Fibroblast of peridontal ligament (primary cell): ENCODE results near the gene VASH1.

Experiments
- DNase-seq: peaks from one replicate; pipeline ENCODE4 v3.0.0-alpha.2; 2010; ENCODE audit errors: extremely low read depth

Gene VASH1

DNA sequence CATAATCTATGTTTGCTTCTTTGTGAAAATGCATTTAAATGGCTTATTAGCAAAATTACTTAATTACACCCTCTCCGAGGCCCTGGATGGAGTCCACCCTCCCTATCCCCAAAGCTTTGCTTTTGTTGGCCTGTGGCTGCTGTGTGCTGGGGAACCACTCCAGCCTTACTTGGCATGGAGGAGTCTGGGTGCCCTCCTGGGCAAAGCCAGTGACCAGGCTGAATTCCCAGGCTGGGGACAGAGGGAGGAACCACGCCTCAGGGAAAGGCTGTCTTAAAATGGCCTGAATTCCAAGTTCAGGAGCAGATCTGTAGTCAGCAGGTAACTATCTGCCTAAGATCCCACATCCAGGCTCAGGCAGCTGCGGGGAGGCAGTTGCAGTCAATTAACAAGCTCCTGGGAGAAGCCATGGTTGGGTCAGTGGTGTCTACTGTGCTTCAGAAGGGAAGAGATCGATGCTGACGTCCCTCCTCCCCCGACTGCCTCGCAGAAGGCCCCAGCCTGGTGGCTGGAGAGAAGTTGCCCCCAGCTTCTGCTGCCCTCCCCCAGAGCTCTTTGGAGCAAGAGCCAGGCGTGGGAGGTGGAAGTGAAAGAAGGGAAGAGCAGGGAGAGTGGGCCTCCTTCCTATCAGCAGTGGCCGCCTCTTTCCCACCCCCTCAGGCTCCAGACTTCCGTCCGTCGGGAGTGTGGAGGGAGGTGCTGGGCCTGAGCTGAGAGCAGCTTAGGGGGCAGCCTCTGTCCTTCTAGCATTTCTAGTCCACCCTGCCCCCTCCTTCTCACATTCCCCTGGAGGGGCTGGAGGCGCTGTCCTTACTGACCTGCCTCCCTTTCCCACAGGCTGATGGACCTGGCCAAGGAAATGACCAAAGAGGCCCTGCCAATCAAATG, 11.3 kb downstream of the VASH1 start:
- DNase-seq: no peak

DNA sequence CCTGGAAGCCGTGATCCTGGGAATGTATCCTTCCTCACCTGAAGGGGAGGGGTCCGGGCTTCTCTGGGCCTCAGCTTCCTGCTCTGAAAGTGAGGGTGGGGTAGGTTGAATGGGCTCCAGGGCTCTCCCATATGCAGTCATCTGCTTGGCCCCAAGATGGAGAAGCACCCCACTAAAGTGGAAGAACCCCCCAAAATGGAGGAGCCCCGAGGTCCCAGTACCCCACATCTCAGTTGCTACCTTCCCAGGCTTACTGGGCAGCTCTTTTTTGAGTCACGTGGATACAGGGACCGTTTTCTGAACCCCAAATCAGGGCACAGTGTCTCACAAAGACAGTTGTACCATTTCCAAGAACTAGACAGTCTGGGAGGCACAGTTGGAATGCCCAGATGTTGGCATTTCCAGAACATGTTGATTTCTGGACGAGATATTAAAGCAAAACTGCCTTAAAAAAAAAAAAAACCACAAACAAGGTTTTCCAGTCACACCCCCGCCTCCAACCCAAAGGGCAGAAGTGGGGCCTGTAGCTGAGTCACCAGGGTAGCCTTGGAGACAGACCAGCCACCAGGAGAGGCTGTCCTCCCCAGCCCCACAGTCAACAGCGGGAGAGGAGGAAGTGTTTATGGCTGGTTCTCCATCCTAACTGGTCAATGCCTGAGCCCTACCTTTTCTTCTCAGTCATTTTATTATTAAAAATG, 12.1 kb downstream of the VASH1 start:
- peak; percentile 73 for DNase-seq

DNA sequence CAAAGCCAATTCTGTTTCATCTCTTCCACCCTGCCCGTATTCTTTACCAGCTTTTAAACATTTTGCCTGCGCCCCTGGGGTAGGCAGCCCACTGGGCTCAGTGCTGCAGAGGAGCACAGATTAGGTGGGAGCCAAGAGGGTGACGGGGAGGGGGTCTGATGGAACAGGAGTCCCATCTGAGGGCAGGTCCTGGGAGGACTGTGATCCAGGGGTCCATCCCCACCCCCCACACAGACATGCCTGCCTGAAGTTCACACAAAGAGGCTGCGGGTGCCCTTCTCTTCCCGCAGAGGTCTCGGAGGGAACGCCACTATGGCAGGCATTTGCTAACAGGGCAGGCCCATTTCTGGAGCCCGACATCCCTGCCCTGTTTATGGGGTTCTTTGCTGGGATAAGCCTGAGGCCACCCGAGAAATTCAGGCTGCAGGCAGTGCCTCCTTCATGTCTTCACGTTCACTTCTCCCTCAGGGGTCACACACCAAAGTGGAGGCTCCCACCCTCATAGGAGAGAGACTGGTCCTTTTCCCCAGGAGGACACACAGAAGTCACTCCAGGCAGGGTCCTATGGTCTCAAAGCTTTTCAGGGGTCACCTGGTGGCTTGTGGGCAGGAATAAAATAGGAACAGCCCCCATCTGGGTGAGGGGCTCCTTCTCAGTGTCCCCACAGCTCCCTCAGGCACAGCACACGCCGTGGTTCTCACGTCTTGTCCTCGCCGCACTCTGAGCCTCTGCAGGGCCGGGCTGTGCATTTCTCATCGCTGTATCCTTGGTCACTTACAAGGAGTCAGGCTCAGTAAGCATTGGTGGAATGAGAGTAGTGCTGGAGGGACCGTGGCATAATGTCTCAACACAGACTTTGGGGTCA, 12.9 kb downstream of the VASH1 start:
- no peak for DNase-seq

DNA sequence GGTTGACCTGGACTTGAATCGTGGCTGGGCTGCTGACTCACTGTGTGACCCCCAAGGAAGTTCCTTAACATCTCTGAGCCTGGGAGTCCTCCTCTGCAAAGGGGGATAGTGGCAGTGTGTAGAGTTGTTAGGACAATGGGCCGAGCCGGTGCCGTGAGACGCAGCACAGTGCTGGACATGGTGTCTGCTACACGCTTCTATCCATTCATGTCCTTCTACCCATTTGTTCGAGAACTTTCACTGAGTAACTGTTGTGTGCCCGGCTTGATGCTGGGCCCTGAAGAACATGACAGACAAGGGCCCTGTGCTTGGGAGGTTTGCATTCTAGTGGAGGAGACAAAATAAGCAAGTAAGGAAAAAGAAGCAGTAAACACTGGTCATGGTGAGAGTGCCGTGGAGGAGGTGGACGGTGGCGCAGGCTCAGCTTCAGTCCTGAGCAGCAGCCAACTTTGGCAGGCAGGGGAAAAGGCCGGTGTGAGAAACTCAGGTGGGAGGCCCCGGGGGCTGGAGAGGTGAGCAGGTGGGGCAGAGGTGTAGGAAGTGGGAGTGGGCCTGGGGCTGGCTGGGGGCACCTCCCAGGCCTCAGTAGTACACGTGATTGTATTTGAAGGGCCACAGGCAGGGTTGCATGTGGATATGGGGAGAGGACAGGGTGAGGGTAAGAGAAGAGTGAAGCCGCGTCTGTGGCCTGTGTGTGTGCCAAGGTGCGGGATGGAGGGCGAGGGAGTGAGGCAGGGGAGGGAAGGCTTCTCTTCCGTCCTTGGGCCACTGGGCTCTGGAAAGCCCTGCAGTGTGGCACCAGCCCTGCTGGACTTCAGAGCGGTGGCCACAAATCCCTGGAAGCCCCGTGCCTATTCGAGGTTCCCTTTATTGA, 13.8 kb downstream of the VASH1 start:
- DNase-seq: no peak

DNA sequence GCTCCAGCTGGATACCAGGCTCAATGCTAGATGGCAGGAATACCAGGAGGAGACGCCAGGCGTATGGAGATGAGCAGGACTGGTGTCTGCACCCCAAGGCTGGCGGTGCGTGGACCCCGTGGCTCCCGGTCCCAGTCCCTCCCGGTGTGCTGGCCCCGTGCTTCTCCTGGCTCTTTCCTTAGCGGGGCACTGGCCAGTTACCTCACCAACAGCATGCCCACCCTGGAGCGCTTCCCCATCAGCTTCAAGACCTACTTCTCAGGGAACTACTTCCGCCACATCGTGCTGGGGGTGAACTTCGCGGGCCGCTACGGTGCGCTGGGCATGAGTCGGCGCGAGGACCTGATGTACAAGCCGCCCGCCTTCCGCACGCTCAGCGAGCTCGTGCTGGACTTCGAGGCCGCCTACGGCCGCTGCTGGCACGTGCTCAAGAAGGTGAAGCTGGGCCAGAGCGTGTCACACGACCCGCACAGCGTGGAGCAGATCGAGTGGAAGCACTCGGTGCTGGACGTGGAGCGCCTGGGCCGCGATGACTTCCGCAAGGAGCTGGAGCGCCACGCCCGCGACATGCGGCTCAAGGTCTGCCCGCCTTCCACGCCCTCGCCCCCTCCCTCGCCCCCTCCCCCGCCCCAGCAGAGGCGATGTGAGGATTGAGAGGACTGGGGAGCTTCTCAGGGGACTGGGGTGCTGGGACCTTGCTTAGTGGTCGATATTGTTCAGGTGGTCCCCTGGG, 14.6 kb downstream of the VASH1 start:
- no peak for DNase-seq

DNA sequence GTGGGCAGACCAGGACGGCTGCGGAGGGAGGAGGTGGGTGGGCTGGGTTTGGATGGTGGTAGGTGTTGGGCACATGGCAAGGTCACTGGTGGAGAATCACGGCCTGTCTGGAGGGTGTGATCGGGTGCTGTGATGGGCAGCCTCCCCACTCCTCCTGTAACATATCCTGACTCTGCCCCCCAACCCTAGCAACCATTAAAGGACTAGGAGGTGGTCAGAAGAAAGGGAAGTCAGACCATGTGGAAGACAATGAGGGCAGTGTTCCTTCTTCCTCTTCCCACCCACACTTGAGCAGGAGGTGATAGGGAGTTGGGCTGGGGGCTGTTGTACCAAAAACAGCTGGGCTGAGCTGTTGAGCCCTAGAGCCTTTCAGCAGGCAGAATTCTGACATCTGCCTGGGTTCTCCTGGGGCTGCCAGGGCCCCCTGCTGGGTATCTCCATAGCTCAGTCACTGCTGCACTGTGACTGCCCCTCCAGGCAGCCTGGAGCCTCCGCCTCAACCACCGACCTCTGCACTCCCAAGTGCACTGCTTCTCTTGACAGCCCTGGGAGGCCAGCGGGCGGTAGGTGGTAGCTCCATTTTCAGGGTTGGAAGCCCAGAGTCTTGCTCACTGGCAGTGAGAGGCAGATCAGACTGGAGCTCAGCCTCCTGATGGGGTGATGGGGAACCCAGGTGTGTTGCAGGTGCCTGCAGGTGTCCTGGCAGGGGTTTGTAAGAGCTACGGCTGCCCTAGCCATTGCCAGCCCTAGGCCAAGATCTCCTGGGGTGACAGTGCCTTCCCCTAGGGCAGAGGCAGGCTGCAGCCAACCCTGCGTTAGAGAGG, 15.4 kb downstream of the VASH1 start:
- DNase-seq: no peak

DNA sequence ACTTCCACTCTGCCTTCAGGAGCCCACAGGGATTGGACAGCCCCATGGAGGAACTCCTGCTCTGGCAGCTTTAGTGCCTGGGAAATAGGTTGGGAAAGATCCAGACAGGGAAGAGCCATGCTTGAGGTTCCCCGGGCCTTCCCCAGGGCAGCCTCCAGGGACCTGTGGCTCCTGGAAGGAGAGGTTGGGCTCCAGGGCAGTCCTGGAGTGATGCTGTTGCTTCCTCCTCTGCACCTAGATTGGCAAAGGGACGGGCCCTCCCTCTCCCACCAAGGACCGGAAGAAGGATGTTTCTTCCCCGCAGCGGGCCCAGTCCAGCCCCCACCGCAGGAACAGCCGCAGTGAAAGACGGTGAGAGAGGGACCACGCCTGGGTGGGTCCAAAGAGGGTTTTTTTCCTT, 16.5 kb downstream of the VASH1 start:
- no peak for DNase-seq

DNA sequence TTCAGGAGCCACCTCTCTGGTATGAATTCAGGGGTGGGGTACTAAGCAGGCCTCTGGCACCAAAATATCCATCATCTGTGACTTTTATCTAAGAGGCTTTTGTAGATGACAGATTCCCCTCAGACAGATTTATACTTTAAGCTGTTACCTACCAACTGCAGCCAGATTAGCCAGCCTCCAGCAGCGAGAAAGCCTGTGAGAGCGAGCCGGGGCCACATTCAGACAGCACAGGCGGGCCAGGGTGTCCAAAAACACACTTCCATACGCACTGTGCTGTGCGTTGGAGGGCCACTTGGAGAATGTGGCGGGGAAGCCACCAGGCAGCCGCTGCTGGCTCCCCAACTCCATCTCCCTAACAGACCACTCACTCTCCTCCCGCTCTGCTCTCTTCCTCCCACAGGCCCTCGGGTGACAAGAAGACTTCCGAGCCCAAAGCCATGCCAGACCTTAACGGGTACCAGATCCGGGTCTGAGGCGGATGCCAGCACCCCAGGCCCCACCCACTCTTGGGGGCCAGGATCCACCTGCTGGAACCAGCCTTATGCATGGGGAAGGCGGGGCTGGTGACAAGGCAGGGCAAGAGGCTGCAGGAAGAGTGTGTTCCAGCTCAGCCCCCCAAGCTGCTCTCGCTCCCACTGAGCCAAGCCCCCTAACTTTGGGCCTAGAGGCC, 17.4 kb downstream of the VASH1 start:
- no peak for DNase-seq

DNA sequence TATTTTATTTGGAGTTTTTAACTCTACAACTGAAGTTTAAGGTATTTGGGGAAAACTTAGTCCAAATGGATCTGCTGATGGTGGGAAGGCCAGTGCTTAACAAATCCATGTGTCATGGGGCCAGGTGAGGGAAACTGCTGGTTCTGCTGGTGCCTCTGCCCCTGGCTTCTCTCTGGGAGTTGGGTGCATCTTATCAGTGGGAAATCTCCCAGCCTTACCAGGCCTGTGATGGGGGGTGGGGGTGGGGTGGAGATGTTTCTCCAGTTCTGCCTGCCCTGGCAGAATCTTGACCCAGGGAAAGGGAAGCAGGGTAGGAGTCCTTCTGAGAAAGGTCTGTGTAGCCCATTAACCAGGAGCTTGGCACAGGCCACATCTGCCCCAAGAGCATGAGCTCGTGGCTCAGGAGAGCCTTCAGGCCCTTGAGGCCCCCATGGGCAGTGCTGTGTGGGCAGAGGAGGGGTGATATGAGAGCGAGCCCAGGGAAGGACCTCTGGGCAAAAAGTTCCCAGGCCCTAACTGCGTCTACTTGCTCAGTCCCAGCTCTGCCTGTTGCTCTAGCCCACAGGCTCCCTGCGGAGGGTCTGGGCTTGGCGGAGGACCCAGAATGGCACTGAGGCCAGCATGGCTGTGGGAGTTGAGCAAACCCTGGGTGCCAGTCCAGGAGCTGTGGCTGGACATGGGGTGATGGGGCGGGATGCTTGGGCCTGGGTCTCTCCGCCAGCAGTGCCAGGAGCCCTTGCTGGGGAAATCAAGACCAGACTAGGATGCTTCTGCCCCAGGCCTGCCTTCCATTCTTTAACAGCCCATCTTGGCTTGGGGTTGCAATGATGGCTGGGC, 18.2 kb downstream of the VASH1 start:
- no peak for DNase-seq

DNA sequence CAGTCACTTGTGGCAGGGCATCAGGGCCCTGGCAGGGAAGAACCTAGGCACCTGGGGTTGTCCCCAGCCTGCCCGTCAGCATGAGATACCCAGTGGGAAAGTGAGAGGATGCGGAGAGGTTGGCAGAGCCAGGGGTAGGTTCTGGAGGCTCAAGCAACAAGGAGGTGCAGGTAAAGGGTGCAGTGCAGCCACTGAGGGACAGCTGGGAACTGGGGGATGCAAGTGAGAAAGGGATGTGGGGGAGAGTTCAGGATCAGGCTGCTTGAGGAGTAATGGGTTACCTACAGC, 18.7 kb downstream of the VASH1 start:
- DNase-seq: no peak

DNA sequence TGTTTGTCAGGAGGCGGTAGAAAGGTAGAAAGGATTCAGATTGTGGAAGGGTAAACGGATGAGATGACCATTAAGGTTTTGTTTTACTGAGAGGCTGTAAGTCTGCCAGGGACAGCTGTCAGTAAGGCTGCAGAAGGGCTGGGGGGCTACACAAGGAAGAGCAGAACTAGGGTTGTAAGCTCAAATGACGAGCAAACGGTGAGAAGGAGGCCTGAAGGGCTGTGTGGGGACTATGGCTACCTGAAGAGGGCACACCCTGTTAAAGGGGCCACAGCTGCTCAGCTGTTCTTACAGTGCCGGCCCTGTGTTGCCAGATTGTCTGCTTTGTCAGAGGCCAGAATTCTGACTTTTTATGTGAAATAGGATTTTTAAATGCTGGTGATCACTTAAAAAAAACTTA, 19.1 kb downstream of the VASH1 start:
- no peak for DNase-seq

DNA sequence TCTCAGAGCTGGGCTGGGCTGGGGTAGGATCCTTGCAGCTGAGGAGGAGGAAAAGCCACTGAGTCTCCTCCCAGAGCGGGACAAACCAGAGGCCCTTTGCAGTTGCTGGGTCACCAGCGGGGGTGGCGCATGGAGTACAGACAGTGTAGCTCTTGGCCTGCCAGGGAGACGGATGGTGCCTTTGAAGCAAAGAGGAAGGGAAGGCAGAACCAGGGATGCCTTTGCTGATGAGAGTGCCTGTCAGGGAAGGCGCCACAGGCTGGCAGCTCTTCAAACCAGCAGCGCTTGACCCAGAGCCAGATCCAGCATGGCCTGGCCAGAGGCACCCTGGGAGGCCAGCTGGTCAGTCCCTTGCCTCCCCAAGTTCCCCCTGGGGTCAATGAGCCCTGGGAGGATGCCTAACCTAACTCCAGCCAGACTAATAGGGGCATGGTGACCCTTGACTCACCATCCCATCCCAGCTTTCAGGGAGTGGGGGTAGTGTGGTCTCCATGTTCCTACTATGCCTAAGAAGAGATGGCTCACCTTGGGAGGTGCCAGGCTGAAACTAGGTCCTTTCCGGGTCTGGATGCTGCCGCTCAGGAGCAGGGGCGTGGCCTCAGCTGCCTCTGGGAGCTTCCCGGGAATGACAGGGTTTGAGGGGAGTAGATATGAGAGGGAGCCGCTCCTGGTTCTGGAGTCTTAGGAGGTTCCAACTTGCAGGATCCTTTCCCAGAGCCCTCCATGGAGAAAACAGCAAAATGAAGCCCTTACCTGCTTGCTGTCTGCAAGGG, 19.8 kb downstream of the VASH1 start:
- DNase-seq: no peak

DNA sequence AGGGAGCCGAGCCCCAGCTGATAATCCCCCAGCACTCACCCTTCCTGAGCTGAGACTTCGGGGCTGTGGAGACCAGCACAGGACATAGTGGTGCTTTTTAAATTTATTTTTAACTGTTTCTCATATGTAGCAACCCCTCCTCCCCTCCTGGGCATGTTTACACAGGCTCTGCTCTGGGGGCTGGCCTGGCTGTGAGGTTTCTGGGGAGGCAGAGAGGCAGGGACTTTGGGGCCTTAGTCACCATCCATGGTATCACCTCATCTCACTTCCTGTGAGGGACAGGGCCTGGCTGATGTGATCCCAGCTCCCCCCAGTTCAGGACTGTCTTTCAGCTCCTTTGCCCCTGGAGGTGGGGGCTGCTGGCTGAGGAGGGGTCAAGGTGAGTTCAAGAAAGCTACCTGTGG, 20.4 kb downstream of the VASH1 start:
- DNase-seq: no peak

DNA sequence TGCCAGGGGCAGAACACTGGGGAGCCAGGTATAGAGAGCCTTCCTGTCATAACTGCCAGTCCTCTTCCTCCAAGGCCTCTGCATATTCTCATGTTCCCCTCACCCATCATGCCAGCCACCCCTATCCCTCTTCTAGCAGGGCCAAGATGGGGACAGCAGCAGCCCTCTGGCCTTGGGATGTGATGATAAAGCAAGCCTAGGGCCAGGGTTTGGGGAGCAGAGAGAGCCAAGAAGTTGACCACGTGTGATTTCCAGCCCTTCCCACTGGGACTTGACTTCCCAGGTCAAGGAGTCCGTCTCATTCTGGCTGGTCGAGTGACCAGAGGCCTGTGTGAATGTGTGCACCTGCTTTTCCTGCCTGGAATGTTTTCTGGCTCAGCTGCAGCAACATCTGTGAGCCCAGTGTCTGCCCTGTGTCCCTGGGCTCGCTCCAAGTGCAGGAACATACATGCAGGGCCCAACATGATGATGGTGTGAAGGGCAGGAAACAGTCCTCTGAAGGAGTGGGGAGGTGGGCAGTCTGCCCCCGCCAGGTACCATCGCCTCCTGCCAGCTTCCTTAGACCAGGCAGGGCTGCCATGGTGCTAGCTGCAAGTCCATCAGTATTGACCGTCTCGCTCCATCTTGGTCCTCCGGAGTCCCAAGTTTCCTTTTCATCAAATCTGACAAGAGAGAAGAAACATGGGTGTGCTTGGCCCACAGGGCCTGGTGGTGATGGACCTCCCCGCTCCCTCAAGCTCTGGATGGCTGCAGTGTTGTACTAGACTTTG, 21.0 kb downstream of the VASH1 start:
- DNase-seq: no peak

DNA sequence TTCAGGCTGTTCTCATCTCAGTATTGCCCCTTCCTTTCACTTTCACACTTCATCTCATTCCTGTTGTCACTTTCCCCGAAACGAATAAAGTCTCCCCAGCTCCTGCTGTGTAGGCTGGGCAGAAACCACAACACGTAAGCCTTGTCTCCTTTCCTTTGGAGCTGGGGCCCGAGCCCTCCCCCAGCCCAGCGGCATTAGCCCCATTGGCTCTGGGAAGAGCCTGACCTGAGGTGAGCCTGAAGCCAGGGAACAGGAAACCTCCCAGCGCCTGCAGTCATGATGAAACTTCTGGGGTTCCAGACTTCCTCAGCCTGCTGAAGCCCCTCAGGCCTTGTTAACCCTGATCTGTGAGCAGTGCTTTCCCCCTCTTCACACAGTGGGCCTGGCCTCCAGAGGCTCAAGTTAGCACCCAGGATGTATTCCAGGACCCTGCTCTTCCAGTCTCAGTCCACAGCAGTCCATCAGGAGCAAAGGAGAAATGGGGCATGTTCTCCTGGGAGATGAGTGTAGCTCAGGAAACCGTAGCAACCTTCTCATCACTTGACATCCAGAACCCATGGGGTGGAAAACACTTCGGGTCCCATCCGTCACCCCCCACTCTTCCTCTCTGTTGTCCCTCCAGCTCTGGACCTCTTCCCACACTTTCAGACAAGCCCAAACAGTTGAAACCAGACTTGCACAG, 21.8 kb downstream of the VASH1 start:
- DNase-seq: no peak

DNA sequence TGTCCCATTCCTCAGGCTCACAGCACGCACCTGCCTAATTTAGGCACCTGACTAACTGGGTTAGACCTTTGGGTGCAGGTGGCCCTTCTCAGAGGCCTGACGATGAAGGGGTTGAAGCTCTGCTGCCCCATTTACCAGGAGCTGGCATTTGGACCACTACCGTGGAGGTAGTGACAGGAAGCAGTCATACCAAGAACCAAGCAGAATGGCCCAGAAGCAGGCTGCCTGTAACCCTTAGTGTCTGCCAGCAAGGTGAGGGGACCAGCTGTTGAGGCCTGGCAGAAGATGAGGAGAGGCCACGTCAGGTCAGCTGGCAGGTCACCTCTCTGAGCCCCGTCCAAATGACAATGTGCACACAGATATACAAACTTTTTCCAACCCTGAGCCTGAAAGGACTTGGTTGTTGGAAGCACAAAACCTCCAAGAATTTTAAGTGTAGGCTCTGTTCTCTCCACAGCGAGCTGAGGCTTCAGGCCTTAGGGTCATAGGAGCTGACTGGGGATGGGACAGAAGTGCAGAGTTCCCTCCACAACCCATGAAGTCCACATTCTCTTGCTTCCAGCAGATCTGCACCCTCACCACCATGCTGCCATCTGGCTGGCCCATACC, 23.1 kb downstream of the VASH1 start:
- no peak for DNase-seq
